Measurements from ENCODE around the gene CEP135.

The CEP135 gene

DNA sequence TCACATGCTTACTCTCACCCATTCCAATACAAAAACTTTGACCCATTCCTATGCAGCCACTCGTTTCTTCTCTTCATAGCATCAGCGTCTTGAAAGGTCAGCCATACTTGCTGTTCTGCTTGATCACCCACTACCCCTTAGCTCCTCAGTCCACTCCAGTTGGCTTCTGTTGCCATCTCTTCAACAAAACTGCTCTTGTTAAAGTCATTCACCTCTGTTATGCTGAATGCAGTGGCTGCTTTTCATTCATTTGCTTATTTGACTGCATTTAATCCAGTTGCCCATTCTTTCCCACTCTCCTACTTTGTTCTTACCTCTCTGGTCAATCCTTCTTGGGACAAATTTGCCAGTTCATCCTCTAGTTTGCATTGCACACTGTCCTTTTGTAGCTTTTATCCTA, 24.9 kb downstream of the CEP135 start:
- ATAC-seq (ENCODE audit: low read depth), result no peak

DNA sequence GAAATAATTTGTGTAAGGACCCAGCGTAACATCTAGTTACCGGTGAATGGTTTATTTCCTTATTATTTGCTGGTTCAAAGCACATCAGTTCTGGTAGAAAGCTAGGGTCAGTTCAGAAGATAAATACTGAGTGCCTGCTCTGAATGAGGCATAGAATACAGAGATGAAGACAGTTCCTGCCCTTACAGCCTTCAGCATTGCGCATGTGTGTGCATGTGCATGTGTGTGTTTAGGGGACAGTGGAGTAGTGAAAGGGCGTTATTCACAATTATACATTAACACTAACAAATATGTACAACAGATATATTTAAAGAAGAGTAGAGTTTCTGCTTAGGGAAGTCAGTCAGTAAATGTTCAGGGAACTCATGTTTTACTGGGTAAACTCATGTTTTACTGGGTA, 29.1 kb downstream of the CEP135 start:
- Histone ChIP-seq H3K36me3 (ENCODE audit: low read depth) (peaks cover 63% of the 10 kb centered on the region), H3K27me3 (ENCODE audit: insufficient read depth, poor library complexity, severe bottlenecking) (no peaks in the 10 kb centered on the region), H3K4me3 (ENCODE audit: severe bottlenecking) (no peak overlapping the region), H3K9me3 (ENCODE audit: severe bottlenecking) (no peaks in the 10 kb centered on the region), H3K4me1 (ENCODE audit: insufficient read depth, poor library complexity, severe bottlenecking) (no peaks in the 10 kb centered on the region), H3K27ac (ENCODE audit: poor library complexity, severe bottlenecking) (no peak overlapping the region)
- ATAC-seq (ENCODE audit: low read depth) (no peak), DNase-seq (ENCODE audit: low spot score) (no peak)
- TF ChIP-seq, protein P1, sequence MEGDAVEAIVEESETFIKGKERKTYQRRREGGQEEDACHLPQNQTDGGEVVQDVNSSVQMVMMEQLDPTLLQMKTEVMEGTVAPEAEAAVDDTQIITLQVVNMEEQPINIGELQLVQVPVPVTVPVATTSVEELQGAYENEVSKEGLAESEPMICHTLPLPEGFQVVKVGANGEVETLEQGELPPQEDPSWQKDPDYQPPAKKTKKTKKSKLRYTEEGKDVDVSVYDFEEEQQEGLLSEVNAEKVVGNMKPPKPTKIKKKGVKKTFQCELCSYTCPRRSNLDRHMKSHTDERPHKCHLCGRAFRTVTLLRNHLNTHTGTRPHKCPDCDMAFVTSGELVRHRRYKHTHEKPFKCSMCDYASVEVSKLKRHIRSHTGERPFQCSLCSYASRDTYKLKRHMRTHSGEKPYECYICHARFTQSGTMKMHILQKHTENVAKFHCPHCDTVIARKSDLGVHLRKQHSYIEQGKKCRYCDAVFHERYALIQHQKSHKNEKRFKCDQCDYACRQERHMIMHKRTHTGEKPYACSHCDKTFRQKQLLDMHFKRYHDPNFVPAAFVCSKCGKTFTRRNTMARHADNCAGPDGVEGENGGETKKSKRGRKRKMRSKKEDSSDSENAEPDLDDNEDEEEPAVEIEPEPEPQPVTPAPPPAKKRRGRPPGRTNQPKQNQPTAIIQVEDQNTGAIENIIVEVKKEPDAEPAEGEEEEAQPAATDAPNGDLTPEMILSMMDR (IDR thresholded peaks at IDR 0.05; ENCODE audit: poor library complexity, severe bottlenecking), result no peak

More for the DNA sequence above, 24.9 kb downstream of the CEP135 start:
- Histone ChIP-seq H3K4me3 (ENCODE audit: severe bottlenecking) (no peak overlapping the region), H3K4me1 (ENCODE audit: insufficient read depth, poor library complexity, severe bottlenecking) (no peaks in the 10 kb centered on the region), H3K27me3 (ENCODE audit: insufficient read depth, poor library complexity, severe bottlenecking) (no peaks in the 10 kb centered on the region), H3K36me3 (ENCODE audit: low read depth) (peaks cover 49% of the 10 kb centered on the region), H3K27ac (ENCODE audit: poor library complexity, severe bottlenecking) (no peak overlapping the region), H3K9me3 (ENCODE audit: severe bottlenecking) (no peaks in the 10 kb centered on the region)
- no peak for DNase-seq (ENCODE audit: low spot score)
- TF ChIP-seq, protein P1 (IDR thresholded peaks at IDR 0.05; ENCODE audit: poor library complexity, severe bottlenecking), result no peak

DNA sequence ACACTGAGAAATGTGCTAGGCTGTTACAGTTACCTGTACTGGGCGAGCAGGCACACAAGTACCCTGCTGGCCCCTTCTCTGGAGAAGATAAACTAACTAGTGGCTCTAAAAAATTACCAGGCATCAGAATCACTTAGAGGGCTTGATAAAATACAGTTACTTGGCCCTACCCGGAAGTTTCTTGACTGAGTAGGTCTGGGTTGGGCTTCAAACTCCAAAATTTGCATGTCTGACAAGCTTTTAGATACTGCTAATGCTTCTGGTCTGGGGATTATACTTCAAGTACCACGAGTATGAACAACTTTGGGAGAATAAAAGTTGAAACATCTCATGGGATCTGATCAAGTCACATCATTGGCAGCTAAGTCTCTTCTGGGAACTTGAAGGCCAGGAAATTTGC, 30.8 kb downstream of the CEP135 start:
- Histone ChIP-seq H3K27ac (ENCODE audit: poor library complexity, severe bottlenecking) (no peak overlapping the region), H3K9me3 (ENCODE audit: severe bottlenecking) (no peaks in the 10 kb centered on the region), H3K36me3 (ENCODE audit: low read depth) (peaks cover 62% of the 10 kb centered on the region), H3K4me1 (ENCODE audit: insufficient read depth, poor library complexity, severe bottlenecking) (no peaks in the 10 kb centered on the region), H3K27me3 (ENCODE audit: insufficient read depth, poor library complexity, severe bottlenecking) (no peaks in the 10 kb centered on the region), H3K4me3 (ENCODE audit: severe bottlenecking) (no peak overlapping the region)
- no peak for DNase-seq (ENCODE audit: low spot score)
- no peak for ATAC-seq (ENCODE audit: low read depth)
- TF ChIP-seq, protein P1 (IDR thresholded peaks at IDR 0.05; ENCODE audit: poor library complexity, severe bottlenecking), result no peak

DNA sequence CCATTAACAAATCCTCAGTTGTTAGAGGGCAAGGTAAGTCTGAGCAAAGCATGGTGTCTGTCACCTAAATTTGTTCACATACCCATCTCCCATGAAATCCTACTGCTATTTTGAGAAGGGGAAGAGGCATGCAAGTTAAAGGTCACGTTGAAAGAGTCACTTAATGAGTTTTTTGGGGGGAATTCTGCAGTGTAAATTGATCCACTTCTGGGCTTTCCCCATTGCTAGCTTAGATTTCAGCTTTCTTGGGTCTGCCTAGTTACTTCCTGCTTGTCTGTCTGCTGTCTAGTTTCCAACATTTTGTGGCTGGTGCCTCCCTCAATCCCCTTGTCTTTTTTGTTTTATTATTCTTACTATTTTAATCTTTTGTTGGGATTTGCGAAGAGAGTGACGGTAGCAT, 32.0 kb downstream of the CEP135 start:
- Histone ChIP-seq H3K9me3 (ENCODE audit: severe bottlenecking) (no peaks in the 10 kb centered on the region), H3K27ac (ENCODE audit: poor library complexity, severe bottlenecking) (no peak overlapping the region), H3K4me3 (ENCODE audit: severe bottlenecking) (no peak overlapping the region), H3K27me3 (ENCODE audit: insufficient read depth, poor library complexity, severe bottlenecking) (no peaks in the 10 kb centered on the region), H3K4me1 (ENCODE audit: insufficient read depth, poor library complexity, severe bottlenecking) (no peaks in the 10 kb centered on the region), H3K36me3 (ENCODE audit: low read depth) (peaks cover 64% of the 10 kb centered on the region)
- TF ChIP-seq, protein P1 (IDR thresholded peaks at IDR 0.05; ENCODE audit: poor library complexity, severe bottlenecking), result no peak
- DNase-seq (ENCODE audit: low spot score) (no peak), ATAC-seq (ENCODE audit: low read depth) (no peak)

DNA sequence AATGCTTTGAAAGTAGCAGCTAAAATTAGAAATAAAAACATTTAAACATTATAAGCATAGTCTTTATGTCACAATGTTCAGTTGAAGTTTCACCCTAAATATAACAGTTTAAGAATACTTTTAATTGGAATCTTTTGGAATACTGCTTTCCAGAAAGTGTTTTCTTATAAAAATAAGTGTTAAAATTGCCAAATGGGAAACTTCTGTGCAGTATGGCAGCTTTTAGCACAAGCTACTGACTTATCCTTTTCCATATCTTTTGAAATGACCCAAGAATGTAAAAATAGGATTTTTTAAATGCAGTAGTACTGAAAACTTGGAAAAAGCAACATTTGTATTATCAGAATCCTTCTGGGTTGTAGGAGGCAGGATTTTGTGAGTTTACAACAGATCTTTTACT, 34.2 kb downstream of the CEP135 start:
- Histone ChIP-seq H3K9me3 (ENCODE audit: severe bottlenecking) (no peaks in the 10 kb centered on the region), H3K4me3 (ENCODE audit: severe bottlenecking) (no peak overlapping the region), H3K36me3 (ENCODE audit: low read depth) (peaks cover 71% of the 10 kb centered on the region), H3K4me1 (ENCODE audit: insufficient read depth, poor library complexity, severe bottlenecking) (no peaks in the 10 kb centered on the region), H3K27me3 (ENCODE audit: insufficient read depth, poor library complexity, severe bottlenecking) (no peaks in the 10 kb centered on the region), H3K27ac (ENCODE audit: poor library complexity, severe bottlenecking) (no peak overlapping the region)
- DNase-seq (ENCODE audit: low spot score) (no peak), ATAC-seq (ENCODE audit: low read depth) (no peak)
- TF ChIP-seq, protein P1 (IDR thresholded peaks at IDR 0.05; ENCODE audit: poor library complexity, severe bottlenecking), result no peak
